ENCODE measurements around the gene TTC23L. TPM values are rescaled to one million over a fixed set of nuclear protein-coding genes. Genes with fewer than 3 reads are reported as not detected.

TTC23L gene
- total RNA-seq, 1 donor from 2014 or later: not detected

DNA sequence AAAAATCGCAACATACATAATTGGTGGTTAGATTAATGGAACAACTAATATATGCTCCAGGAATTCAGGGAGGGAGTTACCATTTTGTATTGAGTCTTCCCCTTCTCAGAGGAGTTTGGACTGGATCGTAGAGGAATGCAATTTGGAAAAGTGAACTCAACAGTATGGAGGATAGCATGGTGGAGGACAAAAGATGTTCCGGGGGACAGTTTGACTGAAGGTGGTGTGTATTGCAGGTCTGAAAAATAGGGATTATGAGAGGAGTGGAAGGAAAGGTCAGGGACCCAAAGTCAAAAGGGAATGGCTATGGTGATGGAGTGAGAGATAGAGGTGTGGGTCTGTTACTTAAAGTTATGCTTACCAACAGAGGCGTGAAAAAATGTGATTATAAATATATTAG lies 91.9 kb downstream of the TTC23L start:
- DNase-seq (ENCODE audit: low read depth): no peak
- TF ChIP-seq, protein P1, sequence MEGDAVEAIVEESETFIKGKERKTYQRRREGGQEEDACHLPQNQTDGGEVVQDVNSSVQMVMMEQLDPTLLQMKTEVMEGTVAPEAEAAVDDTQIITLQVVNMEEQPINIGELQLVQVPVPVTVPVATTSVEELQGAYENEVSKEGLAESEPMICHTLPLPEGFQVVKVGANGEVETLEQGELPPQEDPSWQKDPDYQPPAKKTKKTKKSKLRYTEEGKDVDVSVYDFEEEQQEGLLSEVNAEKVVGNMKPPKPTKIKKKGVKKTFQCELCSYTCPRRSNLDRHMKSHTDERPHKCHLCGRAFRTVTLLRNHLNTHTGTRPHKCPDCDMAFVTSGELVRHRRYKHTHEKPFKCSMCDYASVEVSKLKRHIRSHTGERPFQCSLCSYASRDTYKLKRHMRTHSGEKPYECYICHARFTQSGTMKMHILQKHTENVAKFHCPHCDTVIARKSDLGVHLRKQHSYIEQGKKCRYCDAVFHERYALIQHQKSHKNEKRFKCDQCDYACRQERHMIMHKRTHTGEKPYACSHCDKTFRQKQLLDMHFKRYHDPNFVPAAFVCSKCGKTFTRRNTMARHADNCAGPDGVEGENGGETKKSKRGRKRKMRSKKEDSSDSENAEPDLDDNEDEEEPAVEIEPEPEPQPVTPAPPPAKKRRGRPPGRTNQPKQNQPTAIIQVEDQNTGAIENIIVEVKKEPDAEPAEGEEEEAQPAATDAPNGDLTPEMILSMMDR (conservative IDR thresholded peaks at IDR 0.05; ENCODE audit: low read depth, low read length): no peak
- H3K4me3 ChIP-seq (ENCODE audit: low read depth, low read length): peak overlapping the region; percentile 90

DNA sequence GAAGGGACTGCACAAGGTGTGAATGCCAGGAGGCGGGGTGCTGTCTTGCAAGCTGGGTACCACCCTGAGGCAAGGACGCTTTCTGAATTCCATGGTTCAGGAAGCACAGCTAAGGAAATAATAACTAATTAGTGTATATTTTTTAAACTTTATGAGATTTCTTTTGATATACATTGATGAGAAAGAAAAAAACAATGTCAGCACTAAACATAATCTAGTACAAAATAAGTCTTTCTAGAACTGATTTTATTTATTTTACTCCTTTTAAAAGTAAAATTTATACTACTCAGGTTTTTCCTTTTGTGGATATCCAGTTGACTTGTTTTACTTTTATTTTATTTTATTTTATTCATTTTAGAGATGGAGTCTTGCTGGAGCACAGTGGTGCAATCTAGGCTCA lies 94.0 kb downstream of the TTC23L start:
- no peak for DNase-seq (ENCODE audit: low read depth)
- TF ChIP-seq, protein P1 (conservative IDR thresholded peaks at IDR 0.05; ENCODE audit: low read depth, low read length): no peak
- no peak overlapping the region for H3K4me3 ChIP-seq (ENCODE audit: low read depth, low read length)

DNA sequence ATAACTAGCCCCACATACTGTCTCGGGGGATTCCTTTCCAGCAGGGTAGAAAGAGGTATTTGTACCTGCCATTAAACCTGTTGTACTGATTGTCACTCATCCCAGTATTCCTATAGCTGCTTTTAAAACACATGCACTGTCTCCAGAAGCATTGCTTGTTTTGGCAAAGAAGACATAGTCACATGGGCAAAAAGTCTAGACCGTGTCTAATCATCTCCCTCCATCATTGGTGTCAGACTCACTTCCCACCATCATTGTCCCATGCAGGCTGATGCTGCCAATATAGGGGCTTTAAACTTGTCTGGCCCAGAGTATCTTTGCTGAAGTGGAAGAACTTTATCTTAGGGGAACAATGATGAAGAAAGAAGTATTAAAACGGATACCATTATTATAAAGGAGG lies 103.0 kb downstream of the TTC23L start:
- no peak overlapping the region for H3K4me3 ChIP-seq (ENCODE audit: low read depth, low read length)
- DNase-seq (ENCODE audit: low read depth): no peak
- TF ChIP-seq, protein P1 (conservative IDR thresholded peaks at IDR 0.05; ENCODE audit: low read depth, low read length): no peak

DNA sequence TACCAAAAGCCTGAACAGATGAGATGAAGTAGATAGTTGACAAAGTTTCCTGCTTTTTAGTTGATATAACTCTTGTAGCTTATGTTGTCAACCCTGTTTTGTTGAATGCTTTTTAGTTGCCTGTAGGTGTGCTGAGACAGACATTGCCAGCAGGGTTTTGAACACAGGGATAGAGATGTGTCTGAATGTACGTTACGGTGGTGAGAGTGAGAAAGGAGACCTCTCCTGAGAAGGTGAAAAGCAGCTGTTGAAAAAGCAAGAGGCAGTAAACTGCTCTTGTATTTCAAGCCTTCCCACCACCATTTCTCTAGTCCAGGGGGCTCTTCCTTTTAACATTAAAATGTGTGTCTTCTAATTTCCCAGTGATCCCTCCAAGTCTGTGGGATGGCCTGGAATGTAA lies 105.1 kb downstream of the TTC23L start:
- no peak overlapping the region for H3K4me3 ChIP-seq (ENCODE audit: low read depth, low read length)
- TF ChIP-seq, protein P1 (conservative IDR thresholded peaks at IDR 0.05; ENCODE audit: low read depth, low read length): no peak
- no peak for DNase-seq (ENCODE audit: low read depth)

DNA sequence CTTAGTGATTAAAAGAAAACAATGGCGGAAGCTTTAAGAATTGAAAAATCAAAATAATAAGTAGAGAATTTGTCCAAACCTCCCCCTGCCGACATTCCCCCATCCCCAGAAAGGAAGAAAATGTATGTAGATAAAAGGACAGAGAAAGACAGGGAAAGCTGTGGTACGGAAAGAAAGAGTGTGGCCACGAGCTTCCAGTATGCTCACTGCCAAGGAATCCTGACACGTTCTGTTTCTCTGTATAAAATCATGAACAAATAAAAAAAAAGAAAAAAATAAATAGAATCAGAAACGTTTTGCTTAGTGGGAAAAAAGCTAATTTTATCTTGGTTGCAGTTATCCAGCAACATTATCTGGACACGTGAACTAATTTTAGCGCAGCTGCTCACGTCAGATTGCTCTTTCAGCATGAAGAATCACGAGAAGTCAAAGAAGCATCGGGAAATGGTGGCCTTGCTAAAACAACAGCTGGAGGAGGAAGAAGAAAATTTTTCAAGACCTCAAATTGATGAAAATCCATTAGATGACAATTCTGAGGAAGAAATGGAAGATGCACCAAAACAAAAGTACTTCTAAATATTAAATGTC lies 105.6 kb downstream of the TTC23L start:
- no peak overlapping the region for H3K4me3 ChIP-seq (ENCODE audit: low read depth, low read length)
- TF ChIP-seq, protein P1 (conservative IDR thresholded peaks at IDR 0.05; ENCODE audit: low read depth, low read length): no peak
- no peak for DNase-seq (ENCODE audit: low read depth)

Other genes starting within 250 kb of the TTC23L start
- 111 and 139 TPM in 2 replicates for gene RAI14, start 182.8 kb upstream of the TTC23L start, total RNA-seq
- gene RAD1, start 76.3 kb downstream of the TTC23L start, total RNA-seq: 20.5 and 40.3 TPM in 2 replicates
- 41.5 and 66.9 TPM in 2 replicates for gene BRIX1, start 76.5 kb downstream of the TTC23L start, total RNA-seq
- gene DNAJC21, start 90.4 kb downstream of the TTC23L start, total RNA-seq: 24.7 and 27.2 TPM in 2 replicates
- gene AGXT2, start 208.8 kb downstream of the TTC23L start, total RNA-seq: not detected in 2 replicates